ENCODE measurements around the gene PTGFR.

PTGFR gene

DNA sequence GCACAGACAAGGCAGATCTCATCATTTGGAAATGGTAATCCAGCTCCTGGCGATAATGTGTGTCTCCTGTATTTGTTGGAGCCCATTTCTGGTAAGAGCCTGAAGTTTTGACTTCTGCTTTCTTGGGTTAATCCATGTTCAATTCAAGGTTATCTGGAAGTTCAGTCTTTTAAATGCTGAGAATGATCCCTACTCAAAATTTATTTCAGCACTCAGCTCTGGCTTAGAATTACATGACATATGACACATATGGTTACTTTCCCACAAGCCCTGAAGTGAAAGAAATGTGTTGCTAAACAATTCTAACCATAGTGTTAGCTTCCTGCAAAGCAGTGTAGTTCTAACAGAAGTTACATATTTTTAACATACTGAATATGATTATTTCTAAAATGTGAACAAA, 2.7 kb downstream of the PTGFR start:
- no peak overlapping the region for H3K4me3 Mint-ChIP-seq
- H3K9me3 Mint-ChIP-seq: peaks cover 6% of the 10 kb centered on the region
- H3K36me3 Mint-ChIP-seq: no peaks in the 10 kb centered on the region
- H3K4me1 Mint-ChIP-seq: peaks cover 7% of the 10 kb centered on the region
- ATAC-seq: no peak
- no peak overlapping the region for H3K27ac Mint-ChIP-seq
- peaks cover 33% of the 10 kb centered on the region for H3K27me3 Mint-ChIP-seq

DNA sequence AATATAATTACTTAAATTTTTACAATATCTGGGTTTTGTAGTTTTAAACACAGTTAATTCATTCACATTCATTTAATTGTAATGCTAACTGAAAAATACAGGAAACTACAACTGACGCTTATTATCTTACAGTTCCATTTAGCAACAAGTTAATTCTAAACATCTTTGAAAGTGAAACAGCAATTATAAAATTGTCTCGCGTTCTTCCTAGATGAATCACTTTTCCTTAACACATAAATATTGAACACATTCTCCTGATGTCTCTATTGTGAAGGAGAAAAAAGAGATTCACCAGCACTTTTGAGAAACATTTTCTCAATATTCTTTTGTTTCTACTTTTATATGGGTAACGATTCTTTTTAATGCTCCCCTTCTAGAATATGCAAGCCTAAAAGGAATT, 6.4 kb downstream of the PTGFR start:
- no peak for ATAC-seq
- Mint-ChIP-seq H3K4me1 (no peaks in the 10 kb centered on the region), H3K36me3 (no peaks in the 10 kb centered on the region), H3K9me3 (no peaks in the 10 kb centered on the region), H3K27me3 (no peaks in the 10 kb centered on the region), H3K27ac (no peak overlapping the region), H3K4me3 (no peak overlapping the region)

DNA sequence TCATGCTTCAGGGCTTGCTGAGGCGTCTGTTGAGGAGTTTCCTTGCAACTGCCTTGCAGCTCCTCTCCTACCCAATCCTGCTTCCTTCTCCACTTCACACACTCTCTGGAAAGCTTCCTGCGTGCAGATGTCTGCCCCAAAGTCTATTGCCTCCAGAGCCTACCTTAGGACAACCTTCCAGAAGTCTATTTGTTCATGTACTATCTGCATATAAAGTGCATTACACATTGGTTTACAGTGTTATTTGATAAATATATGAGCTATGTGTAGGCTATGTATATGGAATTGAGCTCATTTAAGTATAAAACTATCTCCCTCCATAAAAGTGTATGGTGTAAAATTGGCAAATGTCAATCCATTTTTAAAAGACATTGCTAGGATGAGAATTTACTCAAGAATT, 9.8 kb downstream of the PTGFR start:
- no peak for ATAC-seq
- H3K36me3 Mint-ChIP-seq: no peaks in the 10 kb centered on the region
- no peak overlapping the region for H3K27ac Mint-ChIP-seq
- no peak overlapping the region for H3K4me3 Mint-ChIP-seq
- H3K4me1 Mint-ChIP-seq: no peaks in the 10 kb centered on the region
- H3K27me3 Mint-ChIP-seq: no peaks in the 10 kb centered on the region
- H3K9me3 Mint-ChIP-seq: no peaks in the 10 kb centered on the region

DNA sequence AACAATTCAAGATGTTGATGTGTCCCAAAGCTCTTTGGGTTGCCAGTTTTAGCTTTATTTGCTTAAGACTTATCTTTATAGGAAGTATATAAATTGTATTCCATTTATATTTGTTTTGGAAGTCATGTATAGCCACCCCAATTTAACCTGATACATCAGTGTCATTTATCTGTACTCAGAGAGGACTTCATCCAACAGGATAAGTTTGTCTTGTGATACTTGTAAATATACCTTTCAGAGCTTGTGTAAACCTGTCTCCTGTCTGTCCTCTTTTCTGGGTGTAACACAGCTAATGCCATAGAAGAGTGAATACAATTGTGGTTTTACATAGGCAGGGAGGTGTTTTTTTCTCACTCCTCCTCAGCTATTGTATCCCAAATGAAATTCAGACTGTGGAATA, 10.4 kb downstream of the PTGFR start:
- no peaks in the 10 kb centered on the region for H3K4me1 Mint-ChIP-seq
- H3K27me3 Mint-ChIP-seq: no peaks in the 10 kb centered on the region
- no peak for ATAC-seq
- H3K36me3 Mint-ChIP-seq: no peaks in the 10 kb centered on the region
- H3K9me3 Mint-ChIP-seq: no peaks in the 10 kb centered on the region
- no peak overlapping the region for H3K27ac Mint-ChIP-seq
- H3K4me3 Mint-ChIP-seq: no peak overlapping the region

DNA sequence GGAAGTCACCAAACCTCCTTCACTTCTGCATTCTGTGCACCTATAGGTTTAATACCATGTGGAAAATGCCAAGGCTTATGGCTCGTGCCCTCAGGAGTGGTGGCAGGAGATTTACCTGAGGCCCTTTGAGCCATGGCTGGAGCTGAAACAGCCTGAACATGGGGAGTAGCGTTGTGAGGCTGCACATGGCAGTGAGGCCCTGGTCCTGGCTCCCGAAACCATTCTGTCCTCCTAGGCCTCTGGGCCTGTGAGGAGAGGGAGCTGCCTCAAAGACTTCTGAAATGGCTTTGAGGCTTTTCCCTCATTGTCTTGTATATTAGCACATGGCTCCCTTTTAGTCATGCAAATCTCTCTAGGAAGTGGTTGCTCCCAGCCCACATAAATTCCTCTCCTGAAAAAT, 20.6 kb downstream of the PTGFR start:
- no peaks in the 10 kb centered on the region for H3K27me3 Mint-ChIP-seq
- H3K4me3 Mint-ChIP-seq: no peak overlapping the region
- peaks cover 21% of the 10 kb centered on the region for H3K9me3 Mint-ChIP-seq
- no peak overlapping the region for H3K27ac Mint-ChIP-seq
- no peaks in the 10 kb centered on the region for H3K4me1 Mint-ChIP-seq
- H3K36me3 Mint-ChIP-seq: no peaks in the 10 kb centered on the region
- no peak for ATAC-seq

DNA sequence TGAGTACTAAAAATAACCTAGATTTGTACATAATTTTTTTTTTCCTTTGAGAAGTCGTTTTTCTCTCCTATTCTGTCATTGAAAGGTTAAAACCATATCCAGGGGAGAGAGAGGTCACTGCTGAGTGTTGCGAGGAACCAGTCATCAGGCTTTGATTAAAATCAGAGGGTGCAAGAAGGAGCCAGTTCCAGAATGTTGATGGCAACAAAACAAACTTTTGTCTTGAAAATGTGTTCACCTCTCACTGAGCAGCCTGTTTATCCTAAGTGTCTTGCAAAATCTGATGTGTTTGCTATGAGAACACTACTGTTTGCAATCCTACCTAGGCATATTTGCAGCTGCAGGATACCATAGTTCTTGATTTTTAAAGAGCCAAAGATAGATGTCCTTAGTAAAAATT, 25.9 kb downstream of the PTGFR start:
- H3K36me3 Mint-ChIP-seq: no peaks in the 10 kb centered on the region
- H3K27me3 Mint-ChIP-seq: no peaks in the 10 kb centered on the region
- peaks cover 10% of the 10 kb centered on the region for H3K9me3 Mint-ChIP-seq
- no peak for ATAC-seq
- H3K4me3 Mint-ChIP-seq: no peak overlapping the region
- no peak overlapping the region for H3K27ac Mint-ChIP-seq
- H3K4me1 Mint-ChIP-seq: no peaks in the 10 kb centered on the region

DNA sequence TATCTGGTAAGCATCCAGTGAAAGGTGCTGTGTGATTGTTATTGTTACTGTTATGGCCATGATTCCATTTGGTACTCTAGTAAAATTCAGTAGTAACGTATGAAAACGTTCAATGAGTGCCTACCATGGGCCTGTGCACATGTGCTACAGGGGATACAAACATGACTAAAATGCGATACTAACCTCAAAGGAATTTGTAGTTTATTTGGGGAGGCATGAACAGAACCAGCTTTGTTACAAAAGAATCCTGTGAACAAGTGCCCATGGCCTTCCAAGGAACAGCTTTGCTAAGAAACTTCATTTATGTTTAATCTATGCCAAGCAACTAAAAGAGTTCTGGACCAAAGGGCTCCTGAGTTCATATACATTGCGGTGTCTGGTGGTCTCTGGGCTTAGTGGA, 28.7 kb downstream of the PTGFR start:
- no peak for ATAC-seq
- no peak overlapping the region for H3K4me3 Mint-ChIP-seq
- no peaks in the 10 kb centered on the region for H3K36me3 Mint-ChIP-seq
- H3K27ac Mint-ChIP-seq: no peak overlapping the region
- no peaks in the 10 kb centered on the region for H3K4me1 Mint-ChIP-seq
- no peaks in the 10 kb centered on the region for H3K9me3 Mint-ChIP-seq
- no peaks in the 10 kb centered on the region for H3K27me3 Mint-ChIP-seq

DNA sequence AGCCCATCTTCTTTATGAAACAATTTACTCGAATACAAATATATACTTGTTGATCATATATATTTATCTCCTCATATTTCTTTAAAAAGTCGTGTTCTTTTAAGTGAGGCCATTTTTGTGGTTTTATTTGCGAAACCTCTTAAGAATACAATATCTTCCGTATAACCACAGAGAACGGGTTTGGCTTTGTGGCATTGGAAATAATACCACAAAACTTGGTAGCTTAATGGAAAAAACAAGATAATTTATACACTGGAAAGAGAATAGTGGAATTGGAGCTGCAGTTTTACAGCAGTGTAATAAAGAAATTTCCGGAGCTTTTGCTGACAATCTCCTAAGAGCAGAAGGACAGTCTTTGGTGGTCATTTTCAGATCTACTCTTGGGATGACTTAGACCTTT, 29.4 kb downstream of the PTGFR start:
- ATAC-seq: no peak

DNA sequence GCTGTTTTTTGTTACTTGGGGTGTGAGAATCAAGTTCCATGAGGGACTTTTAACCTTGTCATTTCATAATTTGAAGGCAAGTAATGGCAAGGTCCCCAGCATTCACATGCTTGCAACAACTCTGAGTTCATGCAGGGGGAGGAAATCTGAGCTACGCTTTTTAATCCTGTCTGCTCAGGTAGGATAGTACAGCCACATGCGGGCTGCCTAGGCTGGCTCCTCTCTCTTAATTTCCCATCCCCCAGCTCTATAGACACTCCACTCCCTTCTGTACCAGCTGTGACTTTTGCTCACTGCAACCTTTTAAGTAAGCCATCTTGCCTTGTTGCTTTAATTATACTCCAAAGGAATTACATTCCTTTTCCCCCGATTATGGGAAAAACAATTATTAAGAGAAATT, 30.1 kb downstream of the PTGFR start:
- no peaks in the 10 kb centered on the region for H3K36me3 Mint-ChIP-seq
- H3K27ac Mint-ChIP-seq: no peak overlapping the region
- no peaks in the 10 kb centered on the region for H3K27me3 Mint-ChIP-seq
- no peaks in the 10 kb centered on the region for H3K9me3 Mint-ChIP-seq
- H3K4me3 Mint-ChIP-seq: no peak overlapping the region
- no peak for ATAC-seq
- no peaks in the 10 kb centered on the region for H3K4me1 Mint-ChIP-seq

More for the DNA sequence above, 29.4 kb downstream of the PTGFR start:
- H3K4me1 Mint-ChIP-seq: no peaks in the 10 kb centered on the region
- no peaks in the 10 kb centered on the region for H3K9me3 Mint-ChIP-seq
- no peaks in the 10 kb centered on the region for H3K27me3 Mint-ChIP-seq
- H3K36me3 Mint-ChIP-seq: no peaks in the 10 kb centered on the region
- no peak overlapping the region for H3K27ac Mint-ChIP-seq
- H3K4me3 Mint-ChIP-seq: no peak overlapping the region

DNA sequence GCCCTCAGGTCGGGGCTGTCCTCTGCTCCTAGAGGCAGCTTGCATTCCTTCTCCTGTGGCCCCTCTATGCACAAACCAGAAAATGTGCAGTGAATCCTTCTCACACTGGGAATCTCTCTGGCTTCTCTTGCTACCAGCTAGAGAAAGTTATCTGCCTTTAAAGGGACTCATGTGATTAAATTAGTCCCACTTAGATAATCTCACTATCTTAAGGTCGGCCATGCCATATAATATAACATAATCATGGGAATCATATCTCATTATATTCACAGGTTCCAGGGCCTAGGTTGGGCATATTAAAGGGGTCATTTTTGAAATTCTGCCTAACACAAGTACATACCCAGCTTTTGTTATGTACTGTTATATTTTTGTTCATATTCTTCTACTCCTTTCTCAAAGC, 31.4 kb downstream of the PTGFR start:
- Mint-ChIP-seq H3K27me3 (no peaks in the 10 kb centered on the region), H3K27ac (no peak overlapping the region)
- no peak for ATAC-seq

DNA sequence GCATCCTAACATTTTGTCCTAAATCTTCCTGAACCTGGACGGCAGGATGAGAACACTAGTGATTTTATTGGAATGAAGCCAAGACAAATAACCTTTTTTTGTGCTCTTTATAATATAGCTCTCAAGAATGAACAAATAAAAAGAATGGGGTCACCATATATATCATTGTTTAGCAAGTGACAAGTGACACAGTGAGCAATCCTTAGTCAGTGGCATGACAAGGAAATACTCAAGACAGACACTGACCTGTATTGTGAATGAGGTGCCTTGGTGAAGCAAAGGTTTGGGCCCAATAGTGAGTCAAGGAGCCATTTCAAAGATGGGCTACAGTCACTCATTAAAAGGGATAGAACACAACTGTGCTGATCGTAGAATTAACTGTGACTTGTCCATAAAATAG, 35.7 kb downstream of the PTGFR start:
- no peak for ATAC-seq
- Mint-ChIP-seq H3K4me1 (no peaks in the 10 kb centered on the region), H3K9me3 (no peaks in the 10 kb centered on the region), H3K4me3 (no peak overlapping the region), H3K36me3 (no peaks in the 10 kb centered on the region), H3K27me3 (no peaks in the 10 kb centered on the region), H3K27ac (no peak overlapping the region)

More for the DNA sequence above, 31.4 kb downstream of the PTGFR start:
- no peak overlapping the region for H3K4me3 Mint-ChIP-seq
- H3K36me3 Mint-ChIP-seq: no peaks in the 10 kb centered on the region
- no peaks in the 10 kb centered on the region for H3K9me3 Mint-ChIP-seq
- no peaks in the 10 kb centered on the region for H3K4me1 Mint-ChIP-seq

DNA sequence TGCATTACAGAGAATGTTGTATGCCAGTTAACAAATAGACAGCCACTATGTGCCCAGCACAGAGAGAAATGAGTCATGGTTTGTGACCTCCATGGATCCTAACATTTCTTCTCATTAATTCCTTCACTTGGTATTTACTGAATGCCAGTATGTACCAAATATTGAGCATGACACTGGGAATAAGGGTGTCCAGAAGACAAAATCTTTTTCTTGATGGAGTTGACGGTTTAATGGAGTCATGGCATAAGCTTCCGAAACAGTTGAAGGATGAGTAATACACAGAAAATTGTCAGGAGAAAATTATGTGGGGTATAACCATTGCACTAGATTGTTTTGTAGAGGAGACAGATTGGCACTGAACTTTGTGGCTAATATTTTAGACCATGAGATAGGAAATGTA, 36.9 kb downstream of the PTGFR start:
- Mint-ChIP-seq H3K4me1 (no peaks in the 10 kb centered on the region), H3K27ac (no peak overlapping the region), H3K27me3 (no peaks in the 10 kb centered on the region), H3K36me3 (no peaks in the 10 kb centered on the region), H3K9me3 (no peaks in the 10 kb centered on the region), H3K4me3 (no peak overlapping the region)
- ATAC-seq: no peak

DNA sequence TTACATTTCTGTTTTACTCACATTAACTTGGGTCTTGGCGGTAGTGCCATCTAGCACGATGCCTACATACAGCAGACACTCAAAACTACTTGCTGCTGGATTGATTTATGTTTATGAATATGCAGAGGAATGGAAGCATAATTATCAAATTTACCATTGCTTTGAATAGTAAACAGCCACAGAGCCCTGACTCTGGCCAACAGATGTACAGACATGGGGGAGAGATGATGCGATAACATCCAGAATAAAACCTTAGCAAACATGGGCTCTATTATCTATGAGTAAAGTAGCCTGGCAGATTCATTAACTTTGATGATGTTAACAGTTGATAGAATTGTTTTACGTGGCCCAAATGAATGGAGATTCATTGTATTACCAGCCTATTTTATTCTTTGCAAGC, 42.8 kb downstream of the PTGFR start:
- no peaks in the 10 kb centered on the region for H3K36me3 Mint-ChIP-seq
- no peak for ATAC-seq
- no peaks in the 10 kb centered on the region for H3K4me1 Mint-ChIP-seq
- H3K27me3 Mint-ChIP-seq: no peaks in the 10 kb centered on the region
- H3K4me3 Mint-ChIP-seq: no peak overlapping the region
- no peaks in the 10 kb centered on the region for H3K9me3 Mint-ChIP-seq
- H3K27ac Mint-ChIP-seq: no peak overlapping the region

DNA sequence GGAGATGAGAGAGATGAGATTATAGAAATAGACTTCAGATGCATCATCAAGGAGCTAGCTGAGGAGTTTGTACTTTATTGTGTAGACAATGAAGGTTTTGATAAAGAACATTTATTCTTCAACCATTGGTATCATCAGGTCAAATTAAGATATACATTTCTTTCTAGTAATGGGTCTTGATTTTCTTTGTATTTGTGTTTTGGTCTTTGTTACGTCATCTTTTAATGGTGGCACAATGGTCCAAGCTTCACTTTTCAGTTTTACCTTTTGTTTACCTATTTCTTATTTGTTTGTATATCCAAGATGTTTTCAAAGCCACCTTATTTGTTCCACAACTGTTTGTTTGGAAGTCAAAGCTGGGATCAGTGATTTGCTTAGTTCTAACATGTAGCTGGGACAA, 44.5 kb downstream of the PTGFR start:
- Mint-ChIP-seq H3K36me3 (no peaks in the 10 kb centered on the region), H3K27ac (no peak overlapping the region), H3K9me3 (no peaks in the 10 kb centered on the region), H3K4me1 (no peaks in the 10 kb centered on the region), H3K4me3 (no peak overlapping the region), H3K27me3 (no peaks in the 10 kb centered on the region)
- no peak for ATAC-seq

DNA sequence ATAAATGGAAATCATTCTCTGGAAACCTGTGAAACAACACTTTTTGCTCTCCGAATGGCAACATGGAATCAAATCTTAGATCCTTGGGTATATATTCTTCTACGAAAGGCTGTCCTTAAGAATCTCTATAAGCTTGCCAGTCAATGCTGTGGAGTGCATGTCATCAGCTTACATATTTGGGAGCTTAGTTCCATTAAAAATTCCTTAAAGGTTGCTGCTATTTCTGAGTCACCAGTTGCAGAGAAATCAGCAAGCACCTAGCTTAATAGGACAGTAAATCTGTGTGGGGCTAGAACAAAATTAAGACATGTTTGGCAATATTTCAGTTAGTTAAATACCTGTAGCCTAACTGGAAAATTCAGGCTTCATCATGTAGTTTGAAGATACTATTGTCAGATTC, 45.7 kb downstream of the PTGFR start:
- peaks cover 2% of the 10 kb centered on the region for H3K9me3 Mint-ChIP-seq
- no peaks in the 10 kb centered on the region for H3K36me3 Mint-ChIP-seq
- H3K27ac Mint-ChIP-seq: no peak overlapping the region
- H3K27me3 Mint-ChIP-seq: no peaks in the 10 kb centered on the region
- ATAC-seq: no peak
- no peaks in the 10 kb centered on the region for H3K4me1 Mint-ChIP-seq
- H3K4me3 Mint-ChIP-seq: no peak overlapping the region

DNA sequence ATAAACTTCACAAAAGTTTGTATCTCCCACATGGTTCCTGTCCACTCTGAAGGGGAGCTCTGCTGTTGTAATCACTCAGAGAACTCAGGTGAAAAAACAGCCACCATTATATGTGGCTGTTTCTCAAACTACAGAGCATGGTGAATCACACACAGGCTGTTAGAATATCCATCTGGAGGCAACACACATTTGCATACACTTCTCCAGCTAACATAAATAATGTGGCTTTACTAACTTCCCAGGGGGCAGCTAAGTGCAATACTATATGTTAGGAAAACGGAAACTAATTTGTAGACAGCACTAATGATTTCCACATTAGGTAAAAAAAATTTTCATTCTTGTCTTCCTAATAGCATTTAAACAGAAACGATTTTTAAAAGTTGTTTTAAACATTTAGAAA, 49.3 kb downstream of the PTGFR start:
- H3K9me3 Mint-ChIP-seq: peaks cover 6% of the 10 kb centered on the region
- no peaks in the 10 kb centered on the region for H3K36me3 Mint-ChIP-seq
- ATAC-seq: no peak
- H3K4me1 Mint-ChIP-seq: no peaks in the 10 kb centered on the region
- no peak overlapping the region for H3K4me3 Mint-ChIP-seq
- no peak overlapping the region for H3K27ac Mint-ChIP-seq
- no peaks in the 10 kb centered on the region for H3K27me3 Mint-ChIP-seq

DNA sequence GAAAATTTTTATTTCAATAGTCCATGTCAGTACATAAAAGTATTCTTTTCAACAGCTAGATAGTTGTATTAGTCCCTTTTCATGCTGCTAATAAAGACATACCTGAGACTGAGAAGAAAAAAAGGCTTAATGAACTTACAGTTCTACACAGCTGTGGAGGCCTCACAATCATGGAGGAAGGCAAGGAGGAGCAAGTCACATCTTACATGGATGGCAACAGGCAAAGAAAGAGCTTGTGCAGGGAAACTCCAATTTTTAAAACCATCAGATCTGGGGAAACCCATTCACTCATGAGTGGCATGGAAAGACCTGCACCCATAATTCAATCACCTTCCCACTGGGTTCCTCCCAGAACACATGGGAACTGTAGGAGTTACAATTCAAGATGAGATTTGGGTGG, 50.7 kb downstream of the PTGFR start:
- Mint-ChIP-seq H3K27ac (no peak overlapping the region), H3K27me3 (no peaks in the 10 kb centered on the region), H3K36me3 (no peaks in the 10 kb centered on the region), H3K4me1 (no peaks in the 10 kb centered on the region), H3K9me3 (peaks cover 6% of the 10 kb centered on the region), H3K4me3 (no peak overlapping the region)
- ATAC-seq: no peak

Data from stimulated activated memory B cell treated with anti-CD40 and anti-IgM and Interleukin-4, amounts not matched to agents 10 μg/mL and 1 μg/mL and 100 μg/mL, for 72 hours (primary cell).